ENCODE results near the gene MAOB.
"Not testable (repeated sequence)": the region's sequence is repeated elsewhere in the genome, so short reads cannot be mapped to it uniquely, and the experiment has no call there.

Gene MAOB

DNA sequence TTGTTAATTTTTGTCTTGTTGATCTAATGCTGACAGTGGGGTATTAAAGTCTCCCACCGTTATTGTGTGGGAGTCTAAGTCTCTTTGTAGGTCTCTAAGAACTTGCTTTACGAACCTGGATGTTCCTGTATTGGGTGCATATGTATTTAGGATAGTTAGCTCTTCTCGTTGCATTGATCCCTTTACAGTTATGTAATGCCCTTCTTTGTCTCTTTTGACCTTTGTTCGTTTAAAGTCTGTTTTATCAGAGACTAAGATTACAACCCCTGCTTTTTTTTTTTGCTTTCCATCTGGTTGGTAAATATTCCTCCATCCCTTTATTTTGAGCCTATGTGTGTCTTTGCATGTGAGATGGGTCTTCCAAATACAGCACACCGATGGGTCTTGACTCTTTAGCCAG is 157.0 kb downstream of the MAOB start:
- not testable (repeated sequence) for DNase-seq; ATAC-seq; H3K27me3 Mint-ChIP-seq; H3K4me1 Mint-ChIP-seq; H3K36me3 Mint-ChIP-seq (ENCODE audit: low read depth); H3K27ac Mint-ChIP-seq; H3K4me3 Mint-ChIP-seq; H3K9me3 Mint-ChIP-seq

- ATAC-seq (no peak), DNase-seq (no peak)
- Mint-ChIP-seq H3K4me1 (no peaks in the 10 kb centered on the region), H3K4me3 (no peak overlapping the region), H3K9me3 (peaks cover 5% of the 10 kb centered on the region), H3K36me3 (ENCODE audit: low read depth) (no peaks in the 10 kb centered on the region), H3K27ac (no peak overlapping the region), H3K27me3 (no peaks in the 10 kb centered on the region)
Measured at GRCh38 chrX:43720961-43721360, 161.3 kb downstream of the MAOB start.

DNA sequence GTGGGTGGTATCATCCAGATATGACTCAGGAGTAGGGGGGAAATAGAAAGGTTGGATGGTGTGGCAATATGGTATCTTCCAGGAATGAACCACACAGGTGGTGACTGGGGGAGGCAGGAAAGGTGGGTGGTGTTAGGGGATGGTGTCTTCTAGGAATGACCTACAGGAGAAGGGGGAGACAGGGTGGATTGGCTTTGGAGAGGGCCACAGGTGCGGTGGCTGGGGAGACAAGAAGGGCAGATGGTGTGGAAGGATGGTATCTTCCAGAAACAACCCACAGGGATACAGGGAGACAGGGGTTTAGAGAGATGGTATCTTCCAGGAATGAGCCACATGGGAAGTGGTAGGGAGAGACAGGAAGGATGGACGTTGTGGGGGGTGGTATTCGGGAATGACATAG is 162.2 kb downstream of the MAOB start:
- Mint-ChIP-seq H3K4me1 (no peaks in the 10 kb centered on the region), H3K4me3 (no peak overlapping the region), H3K27me3 (no peaks in the 10 kb centered on the region), H3K27ac (no peak overlapping the region), H3K36me3 (ENCODE audit: low read depth) (no peaks in the 10 kb centered on the region), H3K9me3 (peaks cover 5% of the 10 kb centered on the region)
- DNase-seq, result no peak
- ATAC-seq, result no peak

- no peak overlapping the region for H3K27ac Mint-ChIP-seq
- no peaks in the 10 kb centered on the region for H3K4me1 Mint-ChIP-seq
- H3K4me3 Mint-ChIP-seq, result no peak overlapping the region
- no peaks in the 10 kb centered on the region for H3K36me3 Mint-ChIP-seq (ENCODE audit: low read depth)
- ATAC-seq (no peak), DNase-seq (no peak)
- H3K27me3 Mint-ChIP-seq, result no peaks in the 10 kb centered on the region
- H3K9me3 Mint-ChIP-seq, result peaks cover 5% of the 10 kb centered on the region
Measured at GRCh38 chrX:43718956-43719355, 163.3 kb downstream of the MAOB start.

- H3K4me3 Mint-ChIP-seq, result no peak overlapping the region
- peaks cover 5% of the 10 kb centered on the region for H3K9me3 Mint-ChIP-seq
- no peaks in the 10 kb centered on the region for H3K4me1 Mint-ChIP-seq
- no peak for DNase-seq
- ATAC-seq, result no peak
- H3K27ac Mint-ChIP-seq, result no peak overlapping the region
- no peaks in the 10 kb centered on the region for H3K36me3 Mint-ChIP-seq (ENCODE audit: low read depth)
- no peaks in the 10 kb centered on the region for H3K27me3 Mint-ChIP-seq
Measured at GRCh38 chrX:43718546-43718945, 163.7 kb downstream of the MAOB start.

- ATAC-seq, result no peak
- H3K4me1 Mint-ChIP-seq, result no peaks in the 10 kb centered on the region
- no peaks in the 10 kb centered on the region for H3K27me3 Mint-ChIP-seq
- peaks cover 5% of the 10 kb centered on the region for H3K9me3 Mint-ChIP-seq
- H3K4me3 Mint-ChIP-seq, result no peak overlapping the region
- H3K36me3 Mint-ChIP-seq (ENCODE audit: low read depth), result no peaks in the 10 kb centered on the region
- H3K27ac Mint-ChIP-seq, result no peak overlapping the region
- no peak for DNase-seq
Measured at GRCh38 chrX:43718081-43718480, 164.2 kb downstream of the MAOB start.

- Mint-ChIP-seq H3K27me3 (no peaks in the 10 kb centered on the region), H3K4me3 (no peak overlapping the region), H3K27ac (no peak overlapping the region), H3K36me3 (ENCODE audit: low read depth) (no peaks in the 10 kb centered on the region), H3K9me3 (peaks cover 5% of the 10 kb centered on the region), H3K4me1 (no peaks in the 10 kb centered on the region)
- DNase-seq (no peak), ATAC-seq (no peak)
Measured at GRCh38 chrX:43717161-43717560, 165.1 kb downstream of the MAOB start.

DNA sequence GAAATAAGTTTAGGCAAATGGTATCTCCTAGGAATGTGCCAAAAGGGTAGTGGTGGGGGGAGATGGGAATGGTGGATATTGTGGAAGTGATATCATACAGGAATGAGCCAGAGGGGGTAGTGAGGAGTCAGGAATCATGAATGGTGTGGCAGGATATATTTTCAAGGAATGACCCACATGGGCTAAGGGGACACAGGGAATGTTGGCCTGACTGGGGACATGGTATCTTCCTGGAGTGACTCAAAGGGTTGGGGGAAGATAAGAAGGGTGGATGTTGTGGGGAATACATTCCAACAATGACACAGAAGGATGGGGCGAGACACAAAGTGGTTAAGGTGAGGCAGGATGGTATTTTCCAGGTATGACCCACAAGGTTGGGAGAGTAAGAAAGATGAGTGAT is 165.6 kb downstream of the MAOB start:
- Mint-ChIP-seq H3K4me1 (no peaks in the 10 kb centered on the region), H3K27me3 (no peaks in the 10 kb centered on the region), H3K4me3 (no peak overlapping the region), H3K9me3 (peaks cover under 1% of the 10 kb centered on the region), H3K36me3 (ENCODE audit: low read depth) (no peaks in the 10 kb centered on the region), H3K27ac (no peak overlapping the region)
- no peak for ATAC-seq
- DNase-seq, result no peak
